DMS153 (cell line): ENCODE data around the gene VOPP1.
"Not testable (repeated sequence)": the region's sequence is repeated elsewhere in the genome, so short reads cannot be mapped to it uniquely, and the experiment has no call there.

Experiments
- DNase-seq: peaks from one replicate; lab custom pipeline; 2025; lab: John Stamatoyannopoulos, UW

Gene VOPP1

DNA sequence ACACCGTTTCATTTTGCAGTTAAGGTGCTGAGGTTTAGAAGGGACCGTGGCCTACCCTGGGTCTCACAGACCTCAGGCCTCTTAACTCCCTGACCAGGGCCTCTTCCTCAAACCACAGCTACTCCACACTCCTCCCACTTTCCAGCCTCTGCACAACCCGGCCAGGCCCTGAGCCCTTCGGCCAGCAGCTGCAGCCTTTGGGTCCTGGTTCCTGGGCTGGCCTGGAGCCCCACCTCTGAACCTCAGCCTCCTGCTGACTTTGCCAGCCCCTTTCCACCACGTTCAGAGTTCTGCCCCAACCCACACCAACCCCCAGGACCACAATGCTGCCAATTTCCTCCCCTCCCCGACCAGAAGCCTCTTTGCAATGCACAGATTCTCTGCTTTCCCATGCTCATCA, 84.1 kb downstream of the VOPP1 start:
- no peak for DNase-seq

DNA sequence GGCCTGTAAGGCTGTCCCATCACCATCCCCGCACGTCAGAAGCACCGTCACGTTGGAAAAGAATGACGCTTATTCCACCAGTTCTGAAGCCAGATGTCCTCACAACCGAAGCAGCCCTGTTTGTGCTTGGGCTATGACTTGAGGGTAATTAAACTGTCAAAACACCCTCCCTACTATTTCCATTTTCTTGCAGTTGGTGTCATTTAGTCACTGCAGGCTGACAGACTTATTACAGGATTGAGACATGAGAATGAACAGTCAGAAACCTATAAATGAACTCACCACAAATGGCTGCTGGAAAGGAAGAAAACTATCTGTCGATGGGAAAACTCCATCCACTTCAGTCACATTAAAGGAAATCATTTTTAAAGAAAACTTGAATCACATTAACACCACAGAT, 85.3 kb downstream of the VOPP1 start:
- DNase-seq: no peak

DNA sequence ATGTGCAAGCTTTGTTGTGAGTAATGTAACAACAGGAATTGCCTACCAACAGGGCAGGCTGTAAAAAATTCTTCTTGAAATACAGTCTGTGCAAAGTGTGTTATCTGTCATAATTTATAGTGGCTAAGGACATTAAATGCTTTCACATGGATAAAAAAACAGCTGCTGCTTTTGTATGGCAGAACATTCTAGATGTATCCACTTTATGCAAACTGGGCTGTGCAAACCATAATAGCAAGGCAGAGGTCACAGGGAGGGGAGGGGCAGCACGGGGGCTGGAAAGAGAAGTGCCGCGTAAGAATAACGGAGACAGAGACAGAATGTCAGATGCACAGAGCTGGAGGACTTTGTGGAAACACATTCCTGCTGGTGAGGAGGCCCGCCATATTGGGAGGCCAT, 86.1 kb downstream of the VOPP1 start:
- no peak for DNase-seq

DNA sequence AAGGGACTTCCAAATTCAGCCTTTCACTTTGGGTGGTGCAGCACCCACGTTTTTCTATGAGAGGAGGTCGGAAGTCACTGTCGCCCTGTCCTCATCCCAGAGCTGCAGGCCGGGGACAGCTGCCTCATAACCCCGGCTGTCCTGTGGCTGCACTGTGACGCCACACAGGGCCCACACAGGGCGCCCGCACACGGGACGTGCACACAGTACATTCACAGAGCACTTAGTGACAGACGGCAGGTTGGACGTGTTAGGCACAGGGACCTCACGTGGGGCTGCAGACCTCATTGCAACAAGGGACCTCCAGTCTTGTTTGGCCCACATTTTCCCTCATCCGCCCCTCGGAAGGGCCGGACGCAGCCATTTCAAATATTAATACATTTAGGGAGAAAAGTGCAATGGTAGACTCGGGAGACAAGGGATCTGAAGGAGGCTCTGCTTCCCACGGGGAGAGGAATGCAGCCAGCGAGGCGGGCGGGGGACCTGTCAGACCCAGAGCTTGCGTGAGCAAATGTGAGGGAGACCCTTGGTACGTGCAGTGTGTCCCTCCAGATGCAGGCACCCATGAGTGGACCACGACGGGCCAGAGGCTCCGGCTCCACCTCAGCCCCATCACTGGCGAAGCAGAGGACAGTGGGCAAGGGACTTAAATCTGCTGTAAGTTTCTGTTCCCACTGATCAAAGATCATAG, 86.7 kb downstream of the VOPP1 start:
- no peak for DNase-seq

DNA sequence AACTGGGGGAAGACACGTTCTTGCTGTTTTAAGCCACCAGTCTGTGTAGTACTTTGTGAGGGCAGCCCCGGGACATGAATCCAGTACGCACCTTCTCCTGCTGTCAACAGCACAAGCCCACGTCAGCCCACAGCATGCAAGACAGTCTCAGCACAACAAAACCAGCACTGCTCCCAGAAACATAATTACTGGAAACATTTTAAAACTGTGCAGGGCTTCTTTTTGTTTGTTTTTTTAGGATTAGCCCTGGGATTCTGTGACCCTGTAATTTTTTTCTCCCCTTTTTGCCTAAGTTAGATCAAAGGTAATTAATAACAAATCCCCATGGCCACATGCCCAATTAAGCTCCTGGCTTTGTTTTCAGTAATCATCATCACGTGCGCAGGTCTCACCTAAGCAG, 87.5 kb downstream of the VOPP1 start:
- DNase-seq: no peak

DNA sequence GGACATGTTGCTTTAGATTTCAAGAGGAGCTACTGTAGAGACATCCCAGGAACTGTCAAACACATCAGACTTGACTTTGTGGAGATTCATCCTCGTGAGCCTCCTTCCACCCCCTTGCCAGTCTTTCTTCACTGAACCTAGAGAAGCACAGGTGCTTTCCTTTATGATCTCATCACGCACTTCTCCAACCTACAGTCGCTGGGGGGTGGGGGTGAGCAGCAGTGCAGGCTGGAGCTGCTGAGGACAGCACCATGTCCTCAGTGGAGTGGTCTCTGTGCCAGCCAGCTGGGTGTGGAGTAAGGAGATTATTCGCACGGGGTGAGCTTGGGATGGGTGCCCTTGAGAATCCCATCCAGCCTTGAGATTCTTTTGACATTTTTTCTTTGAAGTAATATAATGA, 88.1 kb downstream of the VOPP1 start:
- no peak for DNase-seq

DNA sequence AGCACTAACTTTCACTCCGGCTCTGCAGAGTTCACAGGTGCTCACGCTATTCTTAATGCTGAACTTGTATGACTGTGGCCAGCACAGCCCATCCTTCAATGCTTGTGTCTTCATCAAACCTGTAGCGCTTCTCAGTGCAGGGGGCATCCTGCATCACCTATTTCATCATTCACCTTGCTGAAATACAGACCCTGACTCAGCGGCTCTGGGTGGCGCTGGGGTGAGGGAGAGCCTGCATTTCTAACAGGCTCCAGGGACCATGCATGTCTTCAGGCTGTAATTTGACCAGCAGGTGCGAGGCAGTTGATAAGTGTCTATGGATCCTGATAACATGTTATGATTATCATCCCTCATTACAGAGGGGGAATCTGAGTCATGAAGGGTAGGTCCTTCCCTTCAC, 89.3 kb downstream of the VOPP1 start:
- DNase-seq: no peak

DNA sequence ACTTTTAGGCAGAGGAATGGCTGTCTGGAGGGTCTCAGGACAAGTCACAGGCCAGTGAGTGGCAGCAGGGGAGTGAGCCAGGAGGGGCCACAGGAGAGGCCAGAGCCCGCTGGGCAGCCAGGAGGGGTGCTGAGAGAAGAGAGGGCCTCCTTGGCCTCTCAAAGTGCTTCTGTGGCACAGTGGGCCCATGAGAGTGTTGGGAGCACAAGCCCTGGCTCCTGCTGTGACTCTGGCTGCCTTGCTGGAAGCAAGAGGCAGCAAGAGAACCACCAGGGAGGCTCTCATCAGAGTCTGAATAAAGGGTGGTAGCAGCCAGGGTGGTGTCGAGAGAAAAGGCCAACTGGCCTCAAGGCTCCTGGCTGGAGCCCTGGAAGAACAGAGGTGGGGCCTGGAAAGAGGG, 91.1 kb downstream of the VOPP1 start:
- no peak for DNase-seq

DNA sequence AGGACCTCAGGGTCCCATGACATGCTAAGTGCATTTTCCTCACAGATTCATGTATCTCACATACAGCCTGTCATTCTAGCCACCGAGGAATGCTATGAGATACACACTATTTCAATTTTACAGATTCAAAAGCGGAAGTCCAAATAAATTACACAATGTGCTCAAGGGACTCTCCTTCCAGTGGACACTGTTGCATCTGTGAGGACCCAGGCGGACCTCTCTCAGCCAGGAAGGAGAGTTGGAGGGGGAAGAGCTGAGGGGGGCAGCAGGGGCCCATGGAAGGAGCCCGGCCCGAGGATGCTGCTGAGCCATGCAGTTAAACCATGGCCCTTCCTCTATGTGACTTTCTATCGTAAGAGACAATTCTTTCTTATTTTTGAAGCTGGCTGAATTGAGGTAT, 93.6 kb downstream of the VOPP1 start:
- no peak for DNase-seq

DNA sequence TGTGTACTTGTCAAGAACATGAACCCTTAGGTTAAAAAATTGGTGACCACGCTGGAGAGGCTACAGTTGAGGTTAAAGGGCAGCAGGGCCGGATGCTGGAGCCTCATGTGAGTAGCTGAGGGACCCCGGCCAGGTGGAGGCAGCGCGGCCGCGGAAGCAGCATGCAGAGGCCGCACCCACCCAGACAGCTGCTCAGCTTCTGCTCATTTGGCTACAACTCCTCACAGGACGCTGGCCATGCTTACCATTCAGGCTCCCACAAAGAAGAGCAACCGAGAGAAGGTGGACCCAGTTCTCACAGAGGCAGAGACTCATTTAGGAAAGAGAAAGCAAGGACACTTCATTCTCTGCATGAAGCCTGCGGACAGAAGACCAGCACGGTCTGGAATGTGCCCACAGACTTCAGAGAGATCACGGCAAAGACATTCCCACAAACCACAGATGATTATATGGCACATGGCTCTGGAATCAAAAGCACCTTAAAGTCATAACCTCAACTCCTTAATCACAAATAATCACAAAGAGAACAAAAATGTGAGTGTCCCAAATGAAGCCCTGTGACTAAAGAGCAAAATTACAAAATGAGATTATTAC, 94.4 kb downstream of the VOPP1 start:
- no peak for DNase-seq

DNA sequence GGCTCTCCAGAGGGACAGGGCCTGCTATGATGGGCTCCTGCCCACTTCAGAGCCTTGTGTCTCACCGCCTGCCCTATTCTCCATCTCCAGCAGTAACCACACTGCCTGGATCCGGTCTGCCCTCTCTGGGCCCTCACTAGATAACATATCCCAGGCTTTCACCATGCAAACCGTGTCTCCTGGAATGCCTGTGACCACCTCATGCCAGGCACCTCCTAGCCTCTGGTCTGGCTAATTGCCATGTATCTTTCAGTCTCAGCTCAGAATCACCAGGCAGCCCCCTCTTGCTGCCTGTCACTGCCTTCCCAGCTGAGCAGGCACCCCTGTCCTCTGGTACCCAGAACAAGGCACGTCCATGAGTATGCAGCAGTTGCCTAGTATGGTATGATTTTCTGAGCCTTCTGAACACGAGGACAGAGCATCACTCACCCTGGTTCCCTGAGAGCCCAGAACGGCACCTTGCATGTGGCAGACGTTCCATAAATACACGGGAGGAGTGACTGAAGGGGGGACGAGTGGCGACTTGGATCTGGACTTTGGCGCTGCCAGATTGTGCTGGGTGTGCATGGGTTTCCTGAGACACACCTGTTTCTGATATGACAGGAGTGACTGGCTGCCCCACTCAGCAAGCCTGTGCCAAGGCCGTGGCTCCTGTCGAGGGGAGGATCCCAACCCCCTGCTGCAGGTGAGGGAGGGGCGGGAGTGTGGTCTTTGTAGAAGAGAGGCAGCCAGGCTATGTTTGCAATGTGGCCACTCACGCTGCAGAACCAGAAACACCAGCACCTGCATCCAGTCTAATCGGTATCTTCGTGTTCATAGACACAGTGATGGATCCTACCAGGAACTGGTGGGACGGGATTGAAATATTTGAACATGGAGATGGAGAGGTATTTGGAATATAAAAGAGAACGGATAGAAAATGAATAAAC, 95.2 kb downstream of the VOPP1 start:
- no peak for DNase-seq

DNA sequence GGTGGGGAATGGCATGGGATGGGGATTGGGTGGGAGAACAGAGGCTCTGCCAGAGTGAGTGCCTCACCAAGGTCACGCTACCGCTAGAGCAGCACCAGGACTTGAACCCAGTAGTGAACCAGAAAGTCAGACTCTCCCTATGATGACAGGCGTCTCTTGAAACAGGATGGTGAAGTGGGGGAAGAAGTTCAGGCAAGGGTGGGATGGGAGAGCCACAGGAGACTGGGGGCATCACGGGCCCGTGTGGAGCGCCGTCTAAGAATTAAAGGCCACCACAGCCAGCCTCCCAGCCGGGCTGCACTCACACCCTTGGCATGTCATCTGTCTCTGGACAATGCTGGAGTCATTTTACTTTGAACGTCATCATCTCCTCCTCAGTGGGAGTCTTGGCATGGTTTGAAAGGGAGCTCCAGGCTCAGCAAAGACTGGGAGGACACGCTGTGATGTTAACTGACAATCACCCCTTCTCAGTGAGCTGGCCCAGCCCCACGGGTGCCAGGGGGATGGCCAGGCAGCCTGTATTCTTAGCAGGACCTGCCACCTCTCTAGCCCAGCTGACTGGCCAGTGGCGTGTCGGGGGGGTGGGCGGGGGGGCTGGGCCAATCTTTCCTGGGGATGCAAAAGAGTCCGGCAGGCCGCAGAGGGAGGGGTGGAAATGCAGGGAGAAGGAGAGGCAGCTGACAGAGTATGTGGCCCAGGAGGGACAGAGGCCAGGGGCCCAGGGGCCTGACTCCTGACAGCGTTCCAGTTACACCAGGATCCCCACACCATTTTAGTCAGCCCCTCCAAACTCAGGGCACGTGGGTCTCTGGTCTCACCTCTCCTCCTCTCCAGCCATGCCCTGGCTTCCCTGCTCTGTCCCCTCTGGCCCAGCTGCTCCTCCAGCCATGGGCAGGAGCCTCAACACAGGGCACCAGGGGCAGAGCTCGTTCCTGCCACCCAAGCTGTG, 96.2 kb downstream of the VOPP1 start:
- no peak for DNase-seq

DNA sequence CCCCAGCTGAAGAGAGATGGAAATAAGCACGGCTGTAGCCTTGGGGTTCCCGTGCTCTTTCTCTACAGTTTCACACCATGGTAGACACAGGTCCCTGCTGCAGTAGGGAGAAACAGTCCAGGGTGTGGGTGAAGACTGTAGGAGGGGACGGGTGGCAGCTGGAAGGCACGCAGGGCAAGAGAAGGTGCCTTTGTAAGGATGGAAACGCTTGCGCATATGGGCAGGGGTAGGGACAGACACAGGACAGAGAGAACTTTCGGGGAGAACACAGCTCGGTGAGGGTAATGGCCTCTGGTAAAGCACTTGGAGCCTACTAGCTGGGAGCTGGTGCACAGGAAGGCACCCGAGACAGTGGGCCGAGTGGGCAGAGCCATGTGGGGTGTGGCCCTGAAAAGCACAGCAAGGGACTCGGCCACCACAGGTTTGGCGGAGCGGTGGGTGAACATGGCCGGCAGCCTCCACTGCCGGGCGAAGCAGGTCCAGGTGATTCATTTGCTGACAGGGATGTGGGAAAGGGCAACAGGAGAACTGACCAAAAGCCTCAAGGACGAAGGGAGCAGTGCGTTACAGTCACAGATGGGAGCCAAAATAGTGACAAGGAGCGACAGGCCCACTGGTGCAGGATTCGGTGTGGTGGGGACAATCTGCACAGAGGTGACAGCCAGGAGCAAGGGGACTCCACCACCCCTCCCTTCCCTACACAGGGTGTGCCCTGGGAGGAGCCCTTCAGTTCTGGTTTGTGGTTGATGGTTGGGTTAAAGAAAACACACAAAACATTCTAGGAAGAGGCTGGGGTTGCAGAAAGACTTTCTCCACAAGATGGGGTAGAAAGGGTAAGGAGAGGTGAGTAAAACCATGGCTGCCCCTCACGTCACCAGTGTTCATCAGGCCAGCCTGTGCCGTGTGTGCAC, 97.1 kb downstream of the VOPP1 start:
- no peak for DNase-seq

DNA sequence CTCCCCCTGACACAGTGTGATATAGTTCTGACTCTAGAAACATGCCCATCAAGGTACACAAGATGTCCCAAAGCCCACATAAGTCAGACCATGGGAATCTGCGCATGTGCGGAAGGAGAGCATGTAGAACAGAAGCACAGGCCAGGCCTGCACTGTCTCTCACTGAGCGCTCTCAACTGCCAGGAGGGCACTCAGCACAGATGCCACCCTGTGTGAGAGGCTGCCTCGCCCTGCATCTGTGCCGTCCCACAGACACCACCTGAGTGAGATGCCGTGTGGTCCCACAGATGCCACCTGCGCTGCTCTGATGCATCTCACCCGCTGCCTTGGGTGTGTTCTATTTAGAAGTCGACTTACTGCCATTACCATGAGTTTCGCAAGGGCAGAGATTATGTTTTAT, 98.4 kb downstream of the VOPP1 start:
- DNase-seq: no peak

DNA sequence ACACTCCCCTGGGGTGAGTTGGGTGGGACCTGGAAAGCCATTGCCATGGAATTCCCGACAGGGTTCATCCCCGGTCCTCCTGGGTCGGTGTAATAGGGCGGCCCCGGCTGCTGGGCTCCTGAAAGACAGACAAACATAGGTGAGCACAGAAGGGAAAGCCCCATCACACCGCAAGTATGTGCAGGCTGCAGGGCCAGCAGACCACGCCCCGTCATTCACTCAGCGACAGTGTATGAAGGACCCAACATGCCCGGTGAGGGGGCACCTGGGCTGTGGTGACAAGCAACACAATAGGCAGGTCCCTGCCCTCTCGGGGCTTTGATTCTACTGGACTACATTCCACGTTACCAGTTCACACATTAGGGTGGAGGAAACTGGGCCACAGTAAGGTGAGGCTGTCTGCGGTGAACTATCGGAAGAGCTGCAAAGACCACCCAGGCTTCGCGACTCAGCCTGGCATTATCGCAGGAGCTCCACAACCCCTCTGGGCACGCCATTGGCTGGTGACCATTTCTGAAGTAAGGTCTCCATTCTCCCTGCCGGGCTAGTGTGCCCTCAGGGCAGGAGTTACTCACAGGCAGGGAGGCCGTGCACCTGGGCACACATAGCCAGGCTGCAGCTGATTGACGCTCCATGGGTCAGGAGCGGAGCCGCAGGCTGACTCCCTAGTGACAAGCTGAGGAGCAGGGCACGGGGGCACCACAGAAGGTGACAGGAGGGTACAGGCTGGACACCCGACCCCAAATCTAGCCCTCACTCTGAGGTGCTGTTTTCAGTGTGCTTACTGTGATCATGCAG, 99.2 kb downstream of the VOPP1 start:
- no peak for DNase-seq

DNA sequence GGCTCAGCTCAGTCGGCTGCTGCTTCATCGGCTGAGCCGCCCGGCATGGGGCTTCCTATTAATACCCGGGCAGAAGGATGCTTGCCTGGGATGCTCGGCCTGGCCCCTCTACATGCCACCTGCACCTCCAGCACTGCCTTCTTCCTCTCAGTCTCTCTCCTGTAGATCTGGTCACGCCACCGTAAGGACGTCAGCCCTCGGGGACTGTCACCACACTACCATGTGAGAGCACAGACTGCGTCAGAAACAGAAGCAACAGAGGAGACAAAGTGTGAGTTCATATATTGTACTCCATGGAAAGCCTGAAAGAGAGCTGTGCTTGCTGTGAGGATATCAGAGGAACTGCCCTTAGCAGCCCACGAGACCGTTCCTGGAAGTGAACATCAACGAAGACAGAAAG, 99.9 kb downstream of the VOPP1 start:
- DNase-seq: not testable (repeated sequence)

DNA sequence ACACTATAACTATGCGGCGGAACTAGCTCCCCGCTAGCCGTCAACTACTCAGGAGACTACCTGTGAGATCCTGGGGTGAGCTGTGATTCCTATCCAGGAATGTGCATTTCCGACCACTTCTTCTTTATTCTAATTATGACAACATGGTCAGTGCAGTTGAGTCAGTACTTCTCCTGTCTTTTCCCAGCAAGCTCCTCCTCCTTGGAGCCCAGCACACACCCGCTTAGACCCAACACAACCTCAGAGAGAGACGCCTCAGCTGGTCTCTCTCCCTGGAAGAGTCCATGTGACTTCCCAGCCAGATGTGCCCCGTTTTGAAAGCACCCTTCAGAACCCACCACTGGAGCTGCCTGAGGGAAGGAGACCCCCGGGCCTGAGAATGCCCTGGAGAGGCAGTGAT, 100.7 kb downstream of the VOPP1 start:
- not testable (repeated sequence) for DNase-seq

DNA sequence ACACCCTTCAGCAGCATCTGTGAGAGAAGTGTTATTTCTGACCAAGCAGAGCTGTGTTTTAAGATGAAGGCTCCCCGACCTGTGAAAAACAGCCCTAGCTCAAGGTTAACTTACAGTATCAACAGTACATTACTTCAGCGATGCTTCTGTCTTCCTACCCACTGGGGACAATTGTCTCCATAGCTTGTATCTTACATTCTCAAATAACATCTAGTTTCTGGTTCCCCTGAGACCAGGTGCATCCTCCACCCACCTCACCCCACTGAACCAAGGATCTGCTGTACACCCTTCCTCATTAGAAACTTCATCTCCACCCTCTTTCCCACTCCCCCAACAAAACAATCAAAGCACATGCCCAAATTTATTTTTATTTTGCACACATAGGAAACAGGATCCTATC, 102.0 kb downstream of the VOPP1 start:
- no peak for DNase-seq

DNA sequence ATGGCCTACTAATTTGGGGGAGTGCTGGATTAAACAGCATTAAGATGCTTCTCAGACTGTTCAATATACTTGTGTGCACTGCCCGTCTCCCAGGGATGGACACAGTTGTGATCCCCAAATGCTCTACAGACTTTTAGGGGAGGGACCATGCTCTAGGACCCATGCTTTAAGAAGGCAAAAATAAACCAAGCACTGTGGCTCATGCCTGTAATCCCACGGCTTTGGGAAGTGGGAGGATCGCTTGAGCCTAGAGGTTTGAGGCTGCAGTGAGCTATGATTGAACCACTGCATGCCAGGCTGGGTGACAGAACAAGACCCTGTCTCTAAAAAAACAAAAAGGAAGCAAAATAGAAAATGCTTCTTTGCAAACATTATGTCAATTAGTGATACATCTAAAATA, 102.6 kb downstream of the VOPP1 start:
- DNase-seq: no peak

DNA sequence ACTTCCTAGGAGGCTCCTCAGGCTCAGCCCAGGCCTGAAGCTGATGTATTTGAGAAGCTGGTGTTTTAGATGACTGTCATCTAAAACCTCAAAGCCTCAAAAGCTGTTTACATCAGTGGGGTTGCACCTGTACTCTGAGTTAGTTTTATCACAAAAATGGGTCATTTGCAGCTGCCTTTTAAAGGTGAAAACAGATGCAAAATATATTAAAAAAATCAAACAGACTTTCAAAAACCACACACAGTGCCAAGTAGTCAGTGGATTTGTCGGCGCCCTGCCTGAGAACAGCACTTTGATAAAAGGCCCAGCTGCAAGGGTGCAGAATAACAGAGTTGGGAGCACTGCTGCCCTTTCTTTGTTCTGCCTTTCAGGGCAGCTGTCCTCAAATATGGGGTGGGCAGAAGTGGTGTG, 103.0 kb downstream of the VOPP1 start:
- DNase-seq: no peak
